ENCODE results near the gene CARD10. TPM values are rescaled to one million over a fixed set of nuclear protein-coding genes. Genes with fewer than 3 reads are reported as not detected.
"Not testable (repeated sequence)": the region's sequence is repeated elsewhere in the genome, so short reads cannot be mapped to it uniquely, and the experiment has no call there.

The CARD10 gene
- total RNA-seq, 2 donors from 2014 or later = 17.4 to 28.7 TPM

DNA sequence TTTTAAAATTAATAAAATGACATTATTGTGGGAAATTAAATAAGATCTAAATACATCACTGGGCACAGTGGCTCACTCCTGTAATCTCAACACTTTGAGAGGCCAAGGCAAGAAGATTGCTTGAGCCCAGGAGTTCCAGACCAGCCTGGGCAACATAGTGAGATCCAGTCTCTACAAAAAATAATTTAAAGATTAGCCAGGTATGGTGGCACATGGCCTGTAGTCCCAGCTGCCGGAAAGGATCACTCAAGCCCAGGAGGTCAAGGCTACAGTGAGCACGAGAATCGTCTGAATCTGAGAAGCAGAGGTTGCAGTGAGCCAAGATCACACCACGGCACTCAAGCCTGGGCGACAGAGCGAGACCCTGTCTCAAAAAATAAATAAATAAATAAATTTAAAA lies 15.9 kb upstream of the CARD10 start:
- ATAC-seq (no peak), DNase-seq (no peak)
- no peak overlapping the region for H3K27ac ChIP-seq
- no peaks in the 10 kb centered on the region for H3K27me3 ChIP-seq
- WGBS, 2 donors = 66 to 70% methylated on average over 6 of the region's 6 CpGs
- TF ChIP-seq POLR2A (IDR thresholded peaks at IDR 0.05) = no peak
- TF ChIP-seq, protein P1, sequence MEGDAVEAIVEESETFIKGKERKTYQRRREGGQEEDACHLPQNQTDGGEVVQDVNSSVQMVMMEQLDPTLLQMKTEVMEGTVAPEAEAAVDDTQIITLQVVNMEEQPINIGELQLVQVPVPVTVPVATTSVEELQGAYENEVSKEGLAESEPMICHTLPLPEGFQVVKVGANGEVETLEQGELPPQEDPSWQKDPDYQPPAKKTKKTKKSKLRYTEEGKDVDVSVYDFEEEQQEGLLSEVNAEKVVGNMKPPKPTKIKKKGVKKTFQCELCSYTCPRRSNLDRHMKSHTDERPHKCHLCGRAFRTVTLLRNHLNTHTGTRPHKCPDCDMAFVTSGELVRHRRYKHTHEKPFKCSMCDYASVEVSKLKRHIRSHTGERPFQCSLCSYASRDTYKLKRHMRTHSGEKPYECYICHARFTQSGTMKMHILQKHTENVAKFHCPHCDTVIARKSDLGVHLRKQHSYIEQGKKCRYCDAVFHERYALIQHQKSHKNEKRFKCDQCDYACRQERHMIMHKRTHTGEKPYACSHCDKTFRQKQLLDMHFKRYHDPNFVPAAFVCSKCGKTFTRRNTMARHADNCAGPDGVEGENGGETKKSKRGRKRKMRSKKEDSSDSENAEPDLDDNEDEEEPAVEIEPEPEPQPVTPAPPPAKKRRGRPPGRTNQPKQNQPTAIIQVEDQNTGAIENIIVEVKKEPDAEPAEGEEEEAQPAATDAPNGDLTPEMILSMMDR (IDR thresholded peaks at IDR 0.05) = no peak
- intact Hi-C loops (cut with DNase I) = loop anchor here (10.0 kb wide), 1 partner anchor 160 kb away; the partner anchor contains the start of gene TRIOBP
- H3K4me3 ChIP-seq = no peak overlapping the region
- no peaks in the 10 kb centered on the region for H3K36me3 ChIP-seq (replicated peaks in 1 of 2; ENCODE audit: insufficient read depth in 1 of 2, low read depth in 2 of 2)
- H3K9me3 ChIP-seq = no peaks in the 10 kb centered on the region
- H3K4me1 ChIP-seq = peaks cover 13% of the 10 kb centered on the region

DNA sequence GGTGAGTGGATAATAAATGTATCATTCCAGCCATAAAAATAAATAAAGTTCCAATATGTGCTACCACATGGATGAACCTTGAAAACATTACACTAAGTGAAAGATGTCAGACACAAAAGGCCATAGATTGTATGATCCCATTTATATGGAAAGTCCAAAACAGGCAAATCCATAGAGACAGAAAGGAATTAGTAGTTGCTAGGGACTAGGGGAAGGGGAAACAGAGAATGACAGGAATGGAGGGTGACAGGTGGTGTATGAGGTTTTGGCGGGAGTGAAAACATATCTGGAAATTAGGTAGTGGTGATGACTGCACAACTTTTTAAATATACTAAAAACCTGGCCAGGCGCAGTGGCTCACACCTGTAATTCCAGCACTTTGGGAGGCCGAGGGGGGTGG lies 15.2 kb upstream of the CARD10 start:
- ATAC-seq (no peak), DNase-seq (no peak)
- TF ChIP-seq POLR2A (IDR thresholded peaks at IDR 0.05) = no peak
- TF ChIP-seq, protein P1 (IDR thresholded peaks at IDR 0.05) = no peak
- Histone ChIP-seq H3K4me3 (no peak overlapping the region), H3K27me3 (no peaks in the 10 kb centered on the region), H3K36me3 (replicated peaks in 1 of 2; ENCODE audit: insufficient read depth in 1 of 2, low read depth in 2 of 2) (no peaks in the 10 kb centered on the region), H3K27ac (no peak overlapping the region), H3K4me1 (peaks cover 12% of the 10 kb centered on the region), H3K9me3 (no peaks in the 10 kb centered on the region)
- 85 to 87% methylated on average over 3 of the region's 3 CpGs for WGBS, 2 donors
- intact Hi-C loops (cut with DNase I) = loop anchor here (10.0 kb wide), 1 partner anchor 160 kb away; the partner anchor contains the start of gene TRIOBP

DNA sequence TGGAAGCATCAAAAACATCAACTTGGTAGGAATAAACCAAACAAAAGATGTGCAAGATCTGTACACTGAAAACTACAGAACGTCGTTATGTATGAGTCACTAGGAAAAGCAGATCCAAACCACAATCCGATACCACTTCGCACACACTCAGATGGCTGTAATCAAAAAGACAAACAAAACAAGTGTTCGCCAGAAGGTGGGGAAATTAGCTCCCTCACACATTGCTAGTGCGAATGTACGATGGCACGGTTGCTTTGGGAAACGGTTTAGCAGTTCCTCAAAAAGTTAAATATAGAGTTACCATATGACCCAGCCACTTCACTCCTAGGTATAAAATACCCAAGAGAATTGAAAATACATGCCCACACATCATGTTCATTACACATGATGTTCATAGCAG lies 14.8 kb upstream of the CARD10 start:
- intact Hi-C loops (cut with DNase I) = loop anchor here (10.0 kb wide), 1 partner anchor 161 kb away; the partner anchor contains the start of gene TRIOBP
- no peak for DNase-seq
- WGBS, 2 donors = 32% methylated on average over 9 of the region's 9 CpGs
- H3K36me3 ChIP-seq (replicated peaks in 1 of 2; ENCODE audit: insufficient read depth in 1 of 2, low read depth in 2 of 2) = no peaks in the 10 kb centered on the region
- TF ChIP-seq, protein P1 (IDR thresholded peaks at IDR 0.05) = no peak
- TF ChIP-seq POLR2A (IDR thresholded peaks at IDR 0.05) = no peak
- H3K4me1 ChIP-seq = peaks cover 7% of the 10 kb centered on the region
- no peaks in the 10 kb centered on the region for H3K9me3 ChIP-seq
- no peaks in the 10 kb centered on the region for H3K27me3 ChIP-seq
- H3K4me3 ChIP-seq = no peak overlapping the region
- ATAC-seq = no peak
- no peak overlapping the region for H3K27ac ChIP-seq

DNA sequence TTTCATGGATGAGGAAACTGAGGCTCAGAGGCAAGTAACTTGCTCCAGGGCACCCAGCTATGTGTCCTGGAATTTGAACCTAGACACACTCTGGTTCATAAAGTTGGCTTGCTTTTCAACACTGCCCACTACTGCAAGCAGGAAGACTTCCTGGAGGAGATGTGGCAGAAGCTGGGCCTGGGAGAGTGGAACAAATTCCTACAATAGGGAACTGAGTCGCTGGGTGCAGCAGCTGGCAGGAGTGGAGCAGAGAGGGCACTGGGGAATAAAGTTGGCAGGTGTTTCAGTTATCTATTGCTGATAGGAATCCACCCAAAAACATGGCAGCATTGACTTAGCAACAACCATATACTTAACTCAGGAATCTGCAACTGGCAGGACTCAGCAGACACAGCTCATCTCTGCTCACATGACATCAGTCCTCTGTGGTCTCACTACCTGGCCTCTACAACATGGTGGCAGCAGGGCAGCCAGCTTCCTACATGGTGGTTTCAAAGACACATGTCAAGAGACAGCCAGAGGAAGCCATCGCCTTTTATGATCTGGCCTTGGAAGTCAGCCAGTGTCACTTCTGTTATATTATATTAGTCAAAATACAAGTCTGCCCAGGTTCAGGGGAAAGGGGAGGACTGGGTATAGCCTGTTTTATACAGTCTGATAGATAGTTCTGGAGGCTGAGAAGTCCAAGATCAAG lies 10.6 kb upstream of the CARD10 start:
- no peak for TF ChIP-seq POLR2A (IDR thresholded peaks at IDR 0.05)
- TF ChIP-seq, protein P1 (IDR thresholded peaks at IDR 0.05) = no peak
- no peak overlapping the region for H3K4me3 ChIP-seq
- no peak overlapping the region for H3K27ac ChIP-seq
- intact Hi-C loops (cut with DNase I) = loop anchor here (10.0 kb wide), 1 partner anchor 165 kb away; the partner anchor contains the start of gene TRIOBP
- H3K27me3 ChIP-seq = no peaks in the 10 kb centered on the region
- no peaks in the 10 kb centered on the region for H3K9me3 ChIP-seq
- ATAC-seq = no peak
- WGBS, 2 donors = 29 to 34% methylated on average over 2 of the region's 2 CpGs
- H3K36me3 ChIP-seq (replicated peaks in 1 of 2; ENCODE audit: insufficient read depth in 1 of 2, low read depth in 2 of 2) = no peaks in the 10 kb centered on the region
- DNase-seq = no peak
- H3K4me1 ChIP-seq = no peaks in the 10 kb centered on the region

DNA sequence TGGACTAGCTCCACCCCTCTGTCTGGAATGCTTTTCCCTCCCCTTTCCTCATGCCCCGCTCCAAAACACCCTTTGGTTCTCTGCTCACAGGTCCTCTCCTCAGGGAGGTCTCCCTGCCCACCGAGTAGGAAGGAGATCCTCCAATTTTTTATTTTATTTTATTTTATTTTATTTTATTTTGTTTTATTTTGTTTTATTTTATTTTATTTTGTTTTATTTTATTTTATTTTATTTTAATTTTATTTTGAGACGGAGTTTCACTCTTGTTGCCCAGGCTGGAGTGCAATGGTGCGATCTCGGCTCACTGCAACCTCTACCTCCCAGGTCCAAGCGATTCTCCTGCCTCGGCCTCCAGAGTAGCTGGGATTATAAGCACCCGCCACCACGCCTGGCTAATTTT lies 8.7 kb upstream of the CARD10 start:
- H3K27ac ChIP-seq; DNase-seq; H3K27me3 ChIP-seq; intact Hi-C loops (cut with DNase I); H3K4me3 ChIP-seq; ATAC-seq; H3K36me3 ChIP-seq (replicated peaks in 1 of 2; ENCODE audit: insufficient read depth in 1 of 2, low read depth in 2 of 2); H3K9me3 ChIP-seq; H3K4me1 ChIP-seq: not testable (repeated sequence)
- 89 to 93% methylated on average over 9 of the region's 9 CpGs for WGBS, 2 donors

DNA sequence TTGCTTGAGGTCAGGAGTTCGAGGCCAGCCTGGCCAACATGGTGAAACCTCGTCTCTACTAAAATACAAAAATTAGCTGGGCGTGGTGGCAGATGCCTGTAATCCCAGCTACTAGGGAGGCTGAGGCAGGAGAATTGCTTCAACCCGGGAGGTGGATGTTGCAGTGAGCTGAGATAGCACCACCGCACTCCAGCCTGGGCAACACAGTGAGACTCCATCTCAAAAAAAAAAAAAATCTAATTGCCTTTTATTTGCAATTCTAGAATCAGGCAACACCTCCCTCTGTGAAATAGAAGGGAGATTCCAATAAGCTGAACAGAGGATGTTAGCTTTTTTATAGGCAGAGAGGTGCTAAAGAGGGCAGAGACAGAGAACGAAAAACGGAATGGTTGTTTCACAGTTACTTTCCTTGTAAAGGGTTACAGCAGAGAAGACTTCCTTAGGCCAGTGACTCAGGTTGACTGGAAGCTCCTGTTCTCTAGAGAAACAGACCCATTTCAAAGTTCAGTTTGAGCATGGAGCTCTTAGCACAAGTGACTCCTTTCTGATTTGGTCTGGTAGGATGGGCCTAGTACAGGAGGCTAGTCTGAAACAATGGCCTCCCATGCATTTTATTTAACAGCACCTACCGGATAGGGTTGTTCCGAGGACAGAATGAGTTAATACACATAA lies 8.0 kb upstream of the CARD10 start:
- H3K36me3 ChIP-seq (replicated peaks in 1 of 2; ENCODE audit: insufficient read depth in 1 of 2, low read depth in 2 of 2); H3K9me3 ChIP-seq; ATAC-seq; intact Hi-C loops (cut with DNase I); H3K27me3 ChIP-seq; H3K27ac ChIP-seq; H3K4me3 ChIP-seq; DNase-seq; H3K4me1 ChIP-seq: not testable (repeated sequence)
- 90 to 93% methylated on average over 8 to 9 of the region's 9 CpGs for WGBS, 2 donors

Data from body of pancreas (tissue), 4 donors.